GM12878 (cell line): ENCODE data around the gene GADL1. TPM values are rescaled to one million over a fixed set of nuclear protein-coding genes. Genes with fewer than 3 reads are reported as not detected.

Experiments
- ATAC-seq: fragments of 200-7000 bp; cut with Tn5 transposase; 3 replicates; pipeline ENCODE4 v1.9.1; 2020; ENCODE audit warnings: mild to moderate bottlenecking, moderate library complexity
- BruUV-seq: library from RNA; stranded (reverse); fragments of 400-500 nt; replicated peaks from 2 replicates; lab custom pipeline; 2021; lab: Mats Ljungman, UMichigan
- CTCF ChIA-PET: fragments of 300-600 bp; sonication (Branson Sonifier 250); formaldehyde crosslinking; extraction: SDS; loops from one replicate; lab custom pipeline; 2021; ENCODE audit warnings: inconsistent platforms; lab: Yijun Ruan, JAX
- POLR2A ChIA-PET: fragments of 350-600 bp; formaldehyde crosslinking; extraction: SDS; loops from one replicate; lab custom pipeline; 2021; ENCODE audit warnings: inconsistent platforms; lab: Charles Lee
- RAD21 ChIA-PET: fragments of 300-600 bp; sonication (Branson Sonifier 250); formaldehyde crosslinking; loops from one replicate; lab custom pipeline; 2023; ENCODE audit warnings: antibody characterized with exemption; ENCODE audit not compliant: unreplicated experiment; lab: Charles Lee
- SMC1A ChIA-PET: fragments of 300-600 bp; sonication (Branson Sonifier 250); formaldehyde crosslinking; loops from one replicate; lab custom pipeline; 2023; ENCODE audit not compliant: unreplicated experiment, uncharacterized antibody; lab: Charles Lee
- DNase-seq: peaks from one replicate; pipeline ENCODE4 v3.0.0-alpha.2; 2011; ENCODE audit warnings: low read depth, low spot score
- FAIRE-seq: peaks from 3 replicates; lab custom pipeline; 2011; peaks lifted over from hg19 to GRCh38; lab: Jason Lieb, UNC
- H2AFZ ChIP-seq: 2 replicates; pipeline ENCODE4 v1.6.0; 2011; ENCODE audit warnings: low read depth, low read length, control low read depth; ENCODE audit not compliant: control insufficient read depth
- H3K27ac ChIP-seq: 2 replicates; pipeline ENCODE4 v1.5.1; 2011; ENCODE audit warnings: control low read depth; ENCODE audit not compliant: control insufficient read depth, insufficient read depth
- H3K27me3 ChIP-seq, 2 experiments: replicated peaks in 1 of 2; 2 replicates each; pipeline versions ENCODE4 v1.6.0 to v1.6.1; 2011; ENCODE audit warnings: low read length in 1 of 2; ENCODE audit not compliant: control insufficient read depth in 2 of 2, insufficient read depth in 2 of 2
- H3K36me3 ChIP-seq, 2 experiments: 2 replicates each; pipeline ENCODE4 v1.5.1; 2011; ENCODE audit warnings: low read length in 1 of 2; ENCODE audit not compliant: control insufficient read depth in 2 of 2, insufficient read depth in 2 of 2
- H3K4me1 ChIP-seq: 2 replicates; pipeline ENCODE4 v1.6.1; 2011; ENCODE audit warnings: mild to moderate bottlenecking, low read length, moderate library complexity, mixed read lengths; ENCODE audit not compliant: control insufficient read depth, insufficient read depth
- H3K4me2 ChIP-seq: 2 replicates; pipeline ENCODE4 v1.6.0; 2011; ENCODE audit warnings: control low read depth; ENCODE audit not compliant: control insufficient read depth, insufficient read depth
- H3K4me3 ChIP-seq: fragments of 200-600 bp; sonication (generic); 2 replicates; pipeline ENCODE4 v1.5.1; 2016
- H3K79me2 ChIP-seq: 2 replicates; pipeline ENCODE4 v1.6.0; 2011; ENCODE audit warnings: low read length; ENCODE audit not compliant: control insufficient read depth, insufficient read depth
- H3K9ac ChIP-seq: 2 replicates; pipeline ENCODE4 v1.8.0; 2011; ENCODE audit warnings: low read length, control low read depth, mixed read lengths; ENCODE audit not compliant: control insufficient read depth, insufficient read depth
- H3K9me3 ChIP-seq: replicated peaks from 3 replicates; pipeline ENCODE4 v1.5.1; 2011; ENCODE audit warnings: mild to moderate bottlenecking, low read length; ENCODE audit not compliant: control insufficient read depth, insufficient read depth
- H4K20me1 ChIP-seq: 2 replicates; pipeline ENCODE4 v1.6.0; 2011; ENCODE audit not compliant: control insufficient read depth, insufficient read depth
- BMI1 ChIP-seq: fragments of 450-650 bp; IDR thresholded peaks from 2 replicates; pipeline ENCODE4 v1.6.1; 2016; ENCODE audit warnings: mild to moderate bottlenecking, moderate library complexity, borderline replicate concordance
- CREM ChIP-seq: IDR thresholded peaks from 2 replicates; pipeline ENCODE4 v1.6.1; 2014; ENCODE audit warnings: antibody characterized with exemption, low read depth
- ELK1 ChIP-seq: IDR thresholded peaks from 2 replicates; pipeline ENCODE4 v1.6.1; 2012; ENCODE audit warnings: low read depth, low read length, improper control_type of control experiment
- EP300 ChIP-seq, 2 experiments: fragments of 150-350 bp in 1 of 2; IDR thresholded peaks; 2 replicates each; pipeline ENCODE4 v1.6.1; 2011 to 2012; ENCODE audit warnings: low read depth in 2 of 2, low read length in 2 of 2, borderline replicate concordance in 1 of 2, improper control_type of control experiment in 1 of 2, inconsistent platforms in 1 of 2; ENCODE audit not compliant: control insufficient read depth in 1 of 2
- HCFC1 ChIP-seq: fragments of 150-350 bp; IDR thresholded peaks from 2 replicates; pipeline ENCODE4 v1.6.1; 2014; ENCODE audit warnings: low read length
- KDM1A ChIP-seq: fragments of 200-600 bp; sonication (generic); IDR thresholded peaks from 2 replicates; pipeline ENCODE4 v1.6.1; 2016; ENCODE audit warnings: borderline replicate concordance
- PAX5 ChIP-seq: IDR thresholded peaks from 2 replicates; pipeline ENCODE4 v1.6.1; 2011; ENCODE audit warnings: low read depth, low read length, borderline replicate concordance
- POLR2AphosphoS2 ChIP-seq: IDR thresholded peaks from 2 replicates; pipeline ENCODE4 v1.6.1; 2011; ENCODE audit warnings: low read depth, mild to moderate bottlenecking, low read length, improper control_type of control experiment, moderate library complexity
- RAD21 ChIP-seq: IDR thresholded peaks from 2 replicates; pipeline ENCODE4 v1.6.1; 2011; ENCODE audit warnings: mild to moderate bottlenecking, low read depth, low read length, moderate library complexity; ENCODE audit not compliant: insufficient read depth
- RB1 ChIP-seq: fragments of 450-650 bp; formaldehyde crosslinking; IDR thresholded peaks from 2 replicates; pipeline ENCODE4 v1.6.1; 2017; ENCODE audit warnings: mild to moderate bottlenecking, borderline replicate concordance
- SKIL ChIP-seq: fragments of 450-650 bp; IDR thresholded peaks from 2 replicates; pipeline ENCODE4 v1.6.1; 2017; ENCODE audit warnings: mild to moderate bottlenecking, low read depth, inconsistent platforms; ENCODE audit not compliant: poor library complexity, severe bottlenecking
- SPI1 ChIP-seq: IDR thresholded peaks from 2 replicates; pipeline ENCODE4 v1.6.1; 2011; ENCODE audit warnings: low read depth, mild to moderate bottlenecking, low read length, moderate library complexity, borderline replicate concordance; ENCODE audit not compliant: insufficient read depth
- STAT3 ChIP-seq: IDR thresholded peaks from 2 replicates; pipeline ENCODE4 v1.6.1; 2011; ENCODE audit warnings: low read depth, low read length, improper control_type of control experiment
- ZBED1 ChIP-seq: IDR thresholded peaks from 2 replicates; pipeline ENCODE4 v1.6.1; 2016; ENCODE audit warnings: borderline replicate concordance
- ZBTB40 ChIP-seq: fragments of 450-650 bp; IDR thresholded peaks from 2 replicates; pipeline ENCODE4 v1.6.1; 2016; ENCODE audit warnings: mild to moderate bottlenecking, moderate library complexity, borderline replicate concordance
- WGBS: methylation state at CpG from one replicate; pipeline ENCODE4 v1.1.6; 2016; ENCODE audit warnings: low lambda C conversion rate; ENCODE audit not compliant: insufficient replicate concordance, insufficient coverage; ENCODE audit errors: missing lambda C conversion rate; 5-methylcytosine and 5-hydroxymethylcytosine counted together
- in situ Hi-C: fragments of 300-500 bp; cut with MboI; formaldehyde crosslinking; loops from 9 replicates; pipeline ENCODE4 v1.14.3; 2018; ENCODE audit warnings: mixed read lengths
- intact Hi-C: fragments of 100-400 bp; cut with micrococcal nuclease; formaldehyde crosslinking; loops from one replicate; pipeline ENCODE4 v1.14.2; 2022; ENCODE audit not compliant: unreplicated experiment
- polyA plus RNA-seq, 11 experiments: library from polyadenylated mRNA; depleted of rRNA in 4 of 11; unstranded in 6 of 11; stranded (reverse) in 5 of 11; fragments of >200 nt; fragmentation: Nextera tagmentation in 4 of 11; fragmentation: Illumina TruSeq in 1 of 11; extraction: Ambion mirVana in 4 of 11; extraction: Trizol in 1 of 11; gene quantifications; 1 replicate in 1 of 11; 2 replicates in 10 of 11; pipeline versions ENCODE4 v1.2.1 to v1.2.3, GENCODE V29; 2011 to 2016; ENCODE audit warnings: inconsistent platforms in 2 of 11, missing spikeins in 2 of 11, low read depth in 1 of 11
- total RNA-seq, 4 experiments: library from RNA; depleted of rRNA in 3 of 4; stranded (reverse); fragments of >200 nt in 3 of 4; fragmentation: Illumina TruSeq in 1 of 4; extraction: Trizol in 1 of 4; gene quantifications; 2 replicates each; pipeline versions ENCODE4 v1.2.1 to v1.2.3, GENCODE V29; 2013 to 2021

GADL1 gene
- total and polyA plus RNA-seq, 10 of the 15 experiments (the other 5 are each of a cell fraction or from before 2014, with no cell fraction given): 0.04 TPM; not detected in 9

- no peak for TF ChIP-seq POLR2AphosphoS2
Observed at GRCh38 chr3:30696896-30697295, 197.6 kb downstream of the GADL1 start (continued).

GRCh38 chr3:30696403-30696819 lies 198.1 kb downstream of the GADL1 start:
- Histone ChIP-seq H3K4me3 (no peak overlapping the region), H3K9ac (no peak overlapping the region), H2AFZ (no peak overlapping the region), H3K36me3 (no peaks in the 10 kb centered on the region), H3K4me2 (no peak overlapping the region), H3K9me3 (no peaks in the 10 kb centered on the region), H3K27ac (no peak overlapping the region), H4K20me1 (no peaks in the 10 kb centered on the region), H3K4me1 (no peaks in the 10 kb centered on the region), H3K79me2 (no peaks in the 10 kb centered on the region), H3K27me3 (no peaks in the 10 kb centered on the region)
- DNase-seq (no peak), ATAC-seq (no peak), FAIRE-seq (no peak)
- ChIA-PET CTCF (interaction anchor here (0.5 to 2.0 kb wide), 2 partner anchors 499 to 623 kb away, joined by 4 to 5 read pairs; no protein-coding TSS in a partner anchor), SMC1A (interaction anchor here (1.0 to 5.7 kb wide), 3 partner anchors 98 to 654 kb away, joined by 3 to 28 read pairs (median 3); no protein-coding TSS in a partner anchor), POLR2A (interaction anchor here (0.6 kb wide), 1 partner anchor 18 kb away, joined by 5 read pairs; no protein-coding TSS in a partner anchor), RAD21 (interaction anchor here (1.7 kb wide), 1 partner anchor 653 kb away, joined by 5 read pairs; no protein-coding TSS in a partner anchor)
- in situ Hi-C loops (loop anchor here (10.0 kb wide), 2 partner anchors 592 to 672 kb away; no protein-coding TSS in a partner anchor), intact Hi-C loops (loop anchor here (10.0 kb wide), 1 partner anchor 252 kb away; no protein-coding TSS in a partner anchor)
- 25% methylated on average over 3 of the region's 3 CpGs for WGBS
- no TSS peak for BruUV-seq
- no peak for TF ChIP-seq ELK1
- no peak for TF ChIP-seq EP300 (IDR thresholded peaks at IDR 0.05; ENCODE audit: borderline replicate concordance in 1 of 2, control insufficient read depth in 1 of 2, low read depth in 2 of 2, low read length in 2 of 2)
- no peak for TF ChIP-seq CREM
- TF ChIP-seq ZBTB40: no peak
- no peak for TF ChIP-seq BMI1
- TF ChIP-seq KDM1A: no peak
- TF ChIP-seq HCFC1: no peak
- TF ChIP-seq RAD21: no peak
- no peak for TF ChIP-seq STAT3
- no peak for TF ChIP-seq PAX5
- TF ChIP-seq SPI1: no peak
- TF ChIP-seq SKIL: no peak
- TF ChIP-seq RB1: no peak
- no peak for TF ChIP-seq ZBED1
